MV-4-11 (cell line): ENCODE measurements around the gene C15orf61.

Experiments
- DNase-seq: peaks from one replicate; lab custom pipeline; 2025; lab: John Stamatoyannopoulos, UW

Gene C15orf61

DNA sequence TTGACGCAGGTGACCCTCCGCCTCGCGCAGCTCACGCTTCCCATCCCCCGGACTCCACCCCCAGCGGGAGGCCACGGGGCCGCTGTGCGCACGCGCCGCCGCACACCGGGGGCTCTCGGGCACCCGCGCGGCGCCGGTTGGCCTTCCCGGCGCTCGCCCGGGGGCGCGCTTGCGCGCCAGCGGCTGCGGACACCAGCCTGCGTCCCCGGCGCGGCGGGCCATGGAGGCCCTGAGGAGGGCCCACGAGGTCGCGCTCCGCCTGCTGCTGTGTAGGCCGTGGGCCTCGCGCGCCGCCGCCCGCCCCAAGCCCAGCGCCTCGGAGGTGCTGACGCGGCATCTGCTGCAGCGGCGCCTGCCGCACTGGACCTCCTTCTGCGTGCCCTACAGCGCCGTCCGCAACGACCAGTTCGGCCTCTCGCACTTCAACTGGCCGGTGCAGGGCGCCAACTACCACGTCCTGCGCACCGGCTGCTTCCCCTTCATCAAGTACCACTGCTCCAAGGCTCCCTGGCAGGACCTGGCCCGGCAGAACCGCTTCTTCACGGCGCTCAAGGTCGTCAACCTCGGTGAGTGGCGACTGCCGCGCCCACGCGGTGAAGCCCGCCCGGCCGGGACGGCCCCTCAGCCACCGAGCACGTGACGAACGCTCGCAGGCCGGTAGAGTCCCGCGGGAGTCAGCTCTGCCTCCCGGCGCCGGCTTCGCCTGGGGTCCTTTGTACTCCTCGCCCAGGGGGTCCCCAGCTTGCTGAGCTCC is at the start of gene C15orf61:
C15orf61 (plus strand) TSS at position 103 of the 754 bp plus-strand sequence; CDS start at position 221, 118 bp downstream.
- DNase-seq = peak; percentile 71

DNA sequence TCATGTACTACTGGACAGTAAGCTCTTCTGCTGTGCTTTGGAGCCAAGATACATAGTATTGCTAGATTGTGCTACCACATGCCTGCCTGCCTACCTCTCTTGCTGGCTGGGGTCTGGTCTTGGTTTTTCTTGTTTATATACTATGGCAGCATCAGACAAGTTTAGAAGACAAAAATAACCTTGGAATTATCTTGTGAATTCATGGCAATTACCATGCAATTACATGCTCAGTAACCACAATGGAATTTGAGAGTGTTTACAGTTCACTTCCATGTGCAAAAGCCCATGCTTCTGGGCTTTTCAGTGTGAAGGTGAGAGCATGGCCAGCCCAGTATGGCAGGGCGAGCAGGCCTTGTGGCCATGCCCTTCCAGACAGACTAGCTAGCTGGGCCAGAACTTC is 48.0 kb upstream of the C15orf61 start:
- no peak for DNase-seq

DNA sequence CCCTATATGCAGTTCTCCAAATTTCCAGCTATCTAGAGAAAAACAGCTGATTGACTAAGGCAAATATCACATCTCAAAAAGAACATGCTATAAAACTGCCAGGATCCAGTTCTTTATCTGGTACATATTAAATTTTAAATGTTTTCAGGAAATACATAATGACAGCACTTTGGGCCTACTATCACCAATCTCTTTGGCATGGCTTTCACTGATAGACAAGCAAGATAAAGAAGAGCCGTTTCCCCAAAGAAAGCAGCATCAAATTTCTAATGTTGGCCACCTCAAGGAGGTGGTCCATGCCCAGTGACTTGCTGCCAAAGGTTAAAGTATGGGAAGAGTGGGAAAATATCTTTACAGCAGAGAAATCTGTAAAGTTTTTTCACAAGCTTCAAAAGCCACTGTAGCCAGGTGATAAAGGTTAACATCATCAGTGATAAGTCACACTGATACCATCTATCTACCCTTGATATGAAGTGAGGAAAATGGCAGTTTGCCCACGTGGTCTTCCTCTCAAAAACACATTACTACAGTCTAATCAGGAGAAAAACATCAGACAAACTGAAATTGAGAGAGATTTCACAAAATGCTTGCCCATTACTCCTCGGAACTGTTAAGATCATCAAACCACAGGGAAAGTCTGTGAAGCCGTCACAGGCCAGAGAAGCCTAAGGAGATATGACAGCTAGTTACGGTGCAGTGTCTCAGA is 46.4 kb upstream of the C15orf61 start:
- no peak for DNase-seq

DNA sequence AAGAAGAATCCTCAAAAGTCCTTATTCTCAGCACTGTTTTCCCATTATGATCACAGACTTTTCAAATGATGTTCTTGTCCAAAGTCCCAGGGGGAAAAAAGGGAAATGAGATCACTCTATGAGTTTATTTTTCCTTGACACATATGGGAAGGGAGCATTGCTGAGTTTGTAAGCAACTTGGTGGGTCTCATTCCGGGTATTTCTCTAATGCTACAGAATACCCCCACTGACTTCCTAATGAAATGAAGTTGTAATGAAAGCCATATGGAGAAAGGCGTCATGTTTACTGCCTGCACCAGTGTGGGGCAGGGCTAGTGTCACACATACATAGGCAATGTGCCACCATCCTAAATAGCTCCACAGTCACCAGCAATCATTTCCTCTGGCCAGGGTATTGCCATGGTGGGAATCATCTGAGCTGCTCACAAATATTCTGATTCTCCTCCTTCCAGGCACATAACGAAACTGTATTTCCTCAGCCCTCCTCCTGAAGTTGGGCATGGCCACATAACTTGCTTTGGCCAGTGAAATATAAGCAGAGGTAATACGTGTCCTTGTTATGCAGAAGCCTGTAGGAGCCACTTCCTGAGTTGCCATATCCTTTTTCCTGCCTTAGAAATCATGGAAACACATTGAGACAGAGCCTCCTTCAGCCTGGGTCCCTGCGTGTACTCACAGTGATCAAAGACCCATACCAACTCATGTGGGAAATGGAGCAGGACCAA is 41.0 kb upstream of the C15orf61 start:
- DNase-seq = no peak

DNA sequence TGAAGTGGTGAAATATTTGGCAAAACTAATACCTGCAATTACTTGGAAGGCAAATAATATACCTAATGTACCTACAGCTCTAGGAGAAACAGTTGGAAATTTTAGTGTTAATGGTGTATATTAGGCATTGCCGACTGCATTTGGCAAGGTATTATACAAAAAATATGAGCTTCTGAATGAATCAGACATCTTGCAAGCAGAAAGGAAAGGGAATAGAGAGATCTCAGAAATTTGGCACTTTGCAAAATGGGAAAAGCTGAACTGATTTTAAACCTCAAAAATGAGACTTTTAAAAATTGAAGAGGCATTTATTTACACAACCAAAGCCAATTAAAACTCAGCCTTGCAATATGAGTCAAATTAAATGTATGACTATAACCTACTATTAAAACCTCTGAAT is 40.2 kb upstream of the C15orf61 start:
- no peak for DNase-seq

DNA sequence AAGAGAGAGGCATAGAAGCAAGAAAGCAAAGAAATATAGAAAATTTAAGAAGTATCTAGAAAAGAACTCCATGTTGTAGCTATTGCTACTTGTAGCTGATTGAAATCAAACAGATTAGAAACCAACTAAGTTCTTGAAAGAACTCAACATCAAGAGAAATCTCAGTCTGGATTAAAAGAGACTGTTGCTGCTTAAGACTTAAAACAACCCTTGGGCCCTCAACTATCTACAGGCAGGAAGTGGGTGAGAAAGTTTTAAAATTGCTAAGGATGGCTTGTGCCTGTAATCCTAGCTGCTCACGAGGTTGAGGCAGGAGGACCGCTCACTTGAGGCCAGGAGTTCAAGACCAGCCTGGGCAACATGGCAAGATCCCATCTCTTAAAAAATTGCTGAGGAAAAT is 39.3 kb upstream of the C15orf61 start:
- no peak for DNase-seq

DNA sequence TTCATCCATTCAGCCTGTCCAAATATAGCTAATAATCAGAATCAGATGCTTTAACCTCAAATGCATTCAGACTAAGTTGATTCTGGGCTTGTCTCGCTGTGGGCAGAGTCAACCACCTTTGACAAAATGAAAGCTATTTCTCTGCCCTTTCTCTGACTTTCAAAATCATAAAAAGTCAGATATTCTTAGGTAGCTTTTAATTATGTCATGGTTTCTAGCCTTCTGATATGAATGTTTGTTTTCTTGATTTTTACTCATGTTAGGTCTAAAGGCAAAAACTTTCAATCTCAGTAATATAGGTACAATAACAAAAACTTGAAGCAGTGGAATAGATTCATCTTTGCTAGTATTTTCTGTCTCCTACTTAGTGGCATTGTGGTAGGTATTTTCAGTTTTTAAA is 25.3 kb upstream of the C15orf61 start:
- no peak for DNase-seq

DNA sequence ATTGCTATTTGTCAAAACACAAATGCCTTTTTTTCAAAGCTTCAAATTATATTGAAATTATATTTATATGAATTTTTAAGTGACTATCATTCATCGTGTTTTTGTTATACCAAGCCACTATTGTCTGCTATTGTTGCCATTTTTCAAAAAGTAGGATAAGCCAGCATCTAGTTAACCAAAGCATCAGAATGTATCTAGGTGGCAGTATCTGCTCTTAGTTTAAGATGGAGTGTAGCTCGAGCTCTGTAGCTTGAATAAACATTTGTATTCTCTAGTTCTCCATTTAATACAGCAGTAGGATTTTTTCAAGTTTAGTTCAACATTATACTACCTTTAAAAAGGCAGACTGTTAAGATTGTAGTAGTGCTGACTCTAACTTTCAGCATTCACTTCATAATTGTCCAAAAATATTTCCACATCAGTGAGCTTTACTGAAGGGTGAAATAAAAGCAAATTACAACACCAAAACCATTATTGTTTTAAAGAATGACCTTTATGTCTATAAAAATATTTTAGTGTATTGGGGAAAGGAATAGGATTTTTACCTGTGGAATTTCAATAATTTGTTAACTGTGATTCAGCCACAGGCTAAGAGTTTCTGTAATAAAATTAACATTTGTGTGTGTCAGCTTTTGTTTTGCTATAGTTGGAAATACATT is 19.6 kb upstream of the C15orf61 start:
- DNase-seq = peak; percentile 57

DNA sequence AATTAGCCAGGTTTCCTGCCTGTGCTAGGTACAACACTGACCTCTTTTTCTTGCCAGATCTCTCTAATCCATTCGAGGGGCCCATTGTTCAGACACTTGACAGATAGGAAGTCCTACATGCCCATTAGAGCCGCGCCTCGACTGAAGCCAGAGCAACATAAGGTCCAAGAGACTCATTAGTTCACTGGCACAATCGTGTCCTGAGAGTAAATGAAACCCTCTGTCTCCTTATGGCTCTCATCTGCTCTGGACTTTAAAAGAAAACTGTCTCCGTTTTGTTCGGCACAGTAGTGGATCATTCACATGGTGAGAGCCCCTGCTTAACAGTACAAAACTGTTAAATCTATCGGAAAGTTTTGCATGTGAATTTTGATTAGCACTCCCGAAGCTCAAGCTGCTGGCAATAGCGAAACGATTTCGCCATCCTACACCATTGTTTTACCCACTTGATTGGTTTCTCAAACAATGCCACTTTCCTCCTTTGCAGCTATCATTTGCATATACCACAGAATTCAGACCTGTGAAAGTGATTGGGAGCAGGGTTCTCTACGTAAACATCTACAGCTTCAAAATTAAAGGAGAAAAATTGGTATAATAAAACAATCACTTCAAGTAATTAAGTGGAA is 19.0 kb upstream of the C15orf61 start:
- no peak for DNase-seq

DNA sequence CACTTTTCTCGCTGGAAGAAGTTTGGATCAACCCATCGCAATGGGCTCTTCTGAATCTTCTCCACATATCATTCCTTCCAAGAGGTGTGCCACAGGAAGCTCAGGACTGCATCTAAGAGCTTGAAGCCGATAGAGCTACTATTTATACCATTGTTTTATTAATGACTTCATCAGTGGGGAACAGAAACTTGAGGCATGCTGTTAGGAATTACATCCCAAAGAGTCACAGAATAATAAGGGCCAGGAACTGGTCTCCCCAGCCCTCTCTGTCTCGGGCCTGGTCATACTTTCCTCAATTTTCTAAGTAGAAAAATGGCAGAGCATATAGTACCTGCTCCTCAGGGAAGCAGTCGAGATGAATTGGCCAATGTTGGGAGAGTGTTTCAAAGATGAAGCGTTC is 16.9 kb upstream of the C15orf61 start:
- no peak for DNase-seq

DNA sequence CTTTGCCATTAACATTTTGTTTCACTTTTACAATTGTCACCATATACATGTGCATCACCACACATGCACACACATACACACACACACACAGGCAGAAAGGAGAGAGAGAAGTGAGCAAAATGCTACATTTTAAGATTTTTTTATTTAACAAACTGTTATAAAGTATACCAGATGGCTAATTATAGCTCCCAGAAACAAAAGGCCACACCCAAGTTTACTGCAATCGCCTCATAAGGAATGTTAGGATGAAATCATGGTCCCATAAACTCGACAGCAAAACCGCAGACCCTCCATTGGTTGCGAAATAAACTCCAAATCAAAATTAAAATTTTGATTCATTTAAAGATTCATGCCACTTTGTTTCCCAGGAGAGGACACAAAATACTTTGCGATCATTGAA is 16.1 kb upstream of the C15orf61 start:
- DNase-seq = peak; percentile 7

DNA sequence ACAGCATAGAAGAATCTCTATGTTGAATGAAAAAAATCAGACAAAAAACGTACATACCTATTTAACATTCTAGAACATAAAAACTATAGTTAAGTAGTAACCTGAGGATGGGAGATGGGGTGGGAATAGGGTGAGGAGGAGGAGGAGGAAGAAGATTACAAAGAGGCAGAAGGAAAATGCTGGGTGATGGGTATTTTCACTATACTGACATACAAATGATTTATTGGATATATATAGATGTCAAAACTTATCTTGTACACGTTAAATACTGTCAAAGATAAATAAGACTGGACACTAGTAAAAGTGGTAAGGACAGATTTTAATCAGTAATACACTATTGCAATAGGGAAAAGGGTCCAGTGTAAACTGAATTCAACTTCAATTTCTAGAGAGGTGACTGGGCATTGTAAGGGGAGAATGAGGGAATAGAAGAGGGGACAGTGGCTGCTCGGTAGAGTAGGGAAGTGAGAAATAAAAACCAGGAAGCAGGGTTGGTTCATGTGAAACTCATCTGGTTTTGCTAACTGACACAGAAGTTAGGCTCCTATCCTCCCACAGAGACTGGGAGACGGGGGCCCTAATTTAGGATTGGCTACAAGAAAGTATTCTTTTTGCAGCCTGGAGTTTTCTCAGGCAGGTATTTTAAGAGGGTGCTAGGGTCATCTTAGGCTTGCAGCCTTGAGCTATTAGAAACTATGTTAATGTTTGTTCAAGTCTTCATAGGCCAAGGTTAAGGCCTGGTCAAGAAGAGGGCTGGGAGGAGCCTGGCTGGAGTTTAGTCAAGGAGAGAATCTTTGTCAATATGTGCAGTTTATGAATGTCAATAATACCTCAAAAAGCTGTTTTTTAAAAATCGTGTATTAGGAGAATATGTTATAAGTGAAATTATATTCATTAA is 15.0 kb upstream of the C15orf61 start:
- peak; percentile 87 for DNase-seq

DNA sequence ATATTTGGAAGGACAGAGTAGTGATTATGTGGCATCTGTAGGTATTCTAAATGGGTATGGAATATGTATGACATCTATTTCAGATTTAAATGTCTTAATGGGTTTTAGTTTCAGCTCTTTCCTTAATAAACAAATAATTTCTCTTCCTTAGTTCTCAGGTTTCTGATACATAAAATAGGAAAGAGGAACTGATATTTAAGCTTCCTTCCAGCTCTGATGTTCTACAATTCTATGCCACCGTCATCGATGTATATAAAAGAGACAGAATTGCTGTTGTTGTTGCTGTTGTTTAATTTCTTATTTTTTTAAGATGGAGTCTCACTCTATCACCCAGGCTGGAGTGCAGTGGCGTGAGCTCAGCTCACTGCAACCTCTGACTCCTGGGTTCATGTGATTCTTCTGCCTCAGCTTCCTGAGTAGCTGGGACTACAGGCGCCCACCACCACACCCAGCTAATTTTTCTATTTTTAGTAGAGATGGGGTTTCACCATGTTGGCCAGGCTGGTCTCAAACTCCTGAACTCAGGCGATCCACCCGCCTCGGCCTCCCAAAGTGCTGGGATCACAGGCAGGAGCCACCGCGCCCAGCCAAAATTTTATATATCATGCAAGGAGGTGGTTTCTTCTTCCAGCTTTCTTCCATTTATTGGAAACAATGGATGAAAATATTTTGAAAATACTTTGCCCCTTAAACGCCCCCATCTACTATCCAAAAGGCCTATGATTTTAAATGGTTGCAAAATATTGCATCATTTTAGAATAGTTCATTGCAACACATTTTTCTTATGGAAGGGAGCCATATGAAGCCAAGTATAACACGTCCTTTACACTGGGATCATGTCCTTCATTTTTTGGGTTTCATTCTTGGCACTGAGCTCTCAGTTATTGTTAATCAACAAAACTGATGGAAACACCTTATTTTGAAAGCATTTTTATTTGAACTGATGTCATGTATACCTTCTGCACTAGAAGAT is 13.9 kb upstream of the C15orf61 start:
- DNase-seq = peak; percentile 59

DNA sequence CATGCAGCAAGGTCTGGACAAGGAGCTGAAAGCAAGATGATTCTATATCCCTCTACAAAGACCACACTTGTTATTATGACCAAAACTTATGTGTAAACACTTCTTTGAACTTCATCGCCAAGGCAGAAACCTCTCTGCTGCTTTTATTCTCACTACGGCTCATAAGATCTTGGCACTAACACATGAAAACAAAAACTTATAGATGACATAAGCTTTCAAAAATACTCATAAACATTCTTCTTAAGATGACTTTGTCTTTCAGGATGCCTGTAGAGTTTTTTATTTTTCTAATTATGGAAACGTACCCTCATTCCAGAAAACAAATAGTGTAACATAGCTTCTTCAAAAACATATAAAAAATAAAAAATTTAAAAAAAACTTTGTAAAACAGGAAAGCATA is 12.5 kb upstream of the C15orf61 start:
- no peak for DNase-seq

DNA sequence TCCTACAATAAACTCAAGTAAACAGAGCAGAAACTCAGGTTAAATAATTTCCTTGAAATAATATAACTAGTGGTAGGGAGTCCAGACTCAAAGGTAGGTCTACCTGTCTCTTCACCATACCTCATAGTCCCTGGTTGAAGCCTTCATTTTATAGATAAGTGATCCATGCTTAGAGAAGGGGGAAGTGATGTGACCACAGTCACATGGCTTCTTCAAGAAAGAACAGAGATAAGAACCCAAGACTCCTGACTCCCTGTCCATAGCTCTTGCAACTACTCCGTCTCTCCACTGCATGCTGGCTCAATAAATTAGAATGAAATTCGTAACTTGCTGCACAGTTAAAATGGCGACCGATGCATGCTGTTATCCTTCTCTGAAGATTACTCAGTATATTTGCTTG is 11.0 kb upstream of the C15orf61 start:
- peak; percentile 37 for DNase-seq

DNA sequence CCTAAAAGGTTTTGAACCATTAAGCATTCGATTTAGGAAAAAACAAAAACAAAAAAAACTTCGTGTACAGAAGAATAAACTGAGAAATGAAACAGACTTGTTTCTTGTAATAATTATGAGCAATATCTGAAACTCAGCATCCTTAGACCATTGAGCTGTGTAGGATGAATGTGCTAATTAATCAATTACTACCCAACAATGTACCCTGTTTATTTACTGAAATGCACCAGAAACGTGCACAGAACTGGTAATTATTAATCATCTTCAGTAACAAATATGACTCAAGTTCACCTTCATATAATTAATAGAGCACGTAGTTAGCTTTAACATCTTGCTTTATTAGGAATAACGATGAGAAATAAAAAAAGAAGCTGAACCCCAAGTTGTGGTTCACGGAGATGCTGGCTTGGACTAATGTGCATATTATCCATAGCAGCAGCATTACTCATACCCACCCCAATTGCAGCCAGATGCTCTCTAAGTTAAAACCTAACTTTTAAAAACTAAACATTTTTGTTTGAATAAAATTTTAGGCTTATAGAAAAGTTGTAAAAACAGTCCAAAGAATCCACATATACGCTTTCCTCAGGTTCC is 10.2 kb upstream of the C15orf61 start:
- no peak for DNase-seq

DNA sequence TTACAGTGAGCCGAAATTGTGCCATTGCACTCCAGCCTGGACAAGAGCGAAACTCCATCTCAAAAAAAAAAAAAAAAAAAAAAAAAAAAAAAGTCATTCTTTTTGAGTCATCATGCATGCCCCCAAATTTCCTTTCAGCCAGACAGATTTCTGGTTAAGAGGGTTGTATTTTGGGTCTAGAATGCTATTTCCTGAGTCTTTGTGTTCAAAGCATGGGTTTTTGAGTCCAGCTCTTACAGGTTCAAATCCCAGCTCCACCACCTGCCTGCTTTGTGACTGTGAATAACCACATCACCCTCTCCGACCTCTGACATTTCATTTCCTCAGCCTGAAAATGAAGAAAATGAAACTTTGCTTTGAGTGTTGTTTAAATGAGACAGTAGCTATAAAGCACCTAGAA is 9.3 kb upstream of the C15orf61 start:
- DNase-seq = no peak

DNA sequence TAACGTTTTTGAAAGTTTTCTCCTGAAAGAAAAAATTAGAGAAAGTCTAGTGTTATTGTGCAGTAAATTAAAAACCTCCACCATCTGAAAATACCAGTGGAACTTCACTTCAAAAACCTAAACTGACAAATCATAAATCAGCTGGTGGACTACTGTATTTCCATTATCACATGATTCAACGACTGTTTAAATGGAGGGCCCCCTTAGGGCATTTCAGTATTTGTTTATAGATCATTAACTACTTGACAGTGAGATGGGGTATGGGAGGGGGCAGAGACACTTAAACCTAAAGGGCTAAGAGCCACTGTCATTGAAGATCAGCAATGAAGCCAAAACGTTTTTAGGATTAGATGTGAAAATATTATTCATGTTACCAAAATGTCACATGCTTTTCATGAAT is 8.8 kb upstream of the C15orf61 start:
- DNase-seq = no peak
